H7 (cell line): ENCODE results near the gene CTIF. TPM values are rescaled to one million over a fixed set of nuclear protein-coding genes. Genes with fewer than 3 reads are reported as not detected.
"Not testable (repeated sequence)": the region's sequence is repeated elsewhere in the genome, so short reads cannot be mapped to it uniquely, and the experiment has no call there.

ENCODE experiments used
- DNase-seq: peaks from one replicate; pipeline ENCODE4 v3.0.0; 2012
- H3K27me3 ChIP-seq: 2 replicates; pipeline ENCODE4 v1.6.0; 2011; ENCODE audit warnings: mild to moderate bottlenecking, low read length; ENCODE audit not compliant: control insufficient read depth, insufficient read depth
- H3K36me3 ChIP-seq: replicated peaks from 2 replicates; pipeline ENCODE4 v1.5.1; 2011; ENCODE audit warnings: low read length; ENCODE audit not compliant: control insufficient read depth, insufficient read depth
- H3K4me3 ChIP-seq: 2 replicates; pipeline ENCODE4 v1.5.1; 2011; ENCODE audit warnings: low read depth, mild to moderate bottlenecking, control low read depth, low read length, moderate library complexity; ENCODE audit not compliant: insufficient read depth
- total RNA-seq: library from RNA; depleted of rRNA; stranded (reverse); fragments of >200 nt; shearing (Covaris generic); gene quantifications from 2 replicates; pipeline ENCODE4 v1.2.3, GENCODE V29; 2014

The CTIF gene
- total RNA-seq, 1 experiment from 2014 or later = 9.8 TPM

DNA sequence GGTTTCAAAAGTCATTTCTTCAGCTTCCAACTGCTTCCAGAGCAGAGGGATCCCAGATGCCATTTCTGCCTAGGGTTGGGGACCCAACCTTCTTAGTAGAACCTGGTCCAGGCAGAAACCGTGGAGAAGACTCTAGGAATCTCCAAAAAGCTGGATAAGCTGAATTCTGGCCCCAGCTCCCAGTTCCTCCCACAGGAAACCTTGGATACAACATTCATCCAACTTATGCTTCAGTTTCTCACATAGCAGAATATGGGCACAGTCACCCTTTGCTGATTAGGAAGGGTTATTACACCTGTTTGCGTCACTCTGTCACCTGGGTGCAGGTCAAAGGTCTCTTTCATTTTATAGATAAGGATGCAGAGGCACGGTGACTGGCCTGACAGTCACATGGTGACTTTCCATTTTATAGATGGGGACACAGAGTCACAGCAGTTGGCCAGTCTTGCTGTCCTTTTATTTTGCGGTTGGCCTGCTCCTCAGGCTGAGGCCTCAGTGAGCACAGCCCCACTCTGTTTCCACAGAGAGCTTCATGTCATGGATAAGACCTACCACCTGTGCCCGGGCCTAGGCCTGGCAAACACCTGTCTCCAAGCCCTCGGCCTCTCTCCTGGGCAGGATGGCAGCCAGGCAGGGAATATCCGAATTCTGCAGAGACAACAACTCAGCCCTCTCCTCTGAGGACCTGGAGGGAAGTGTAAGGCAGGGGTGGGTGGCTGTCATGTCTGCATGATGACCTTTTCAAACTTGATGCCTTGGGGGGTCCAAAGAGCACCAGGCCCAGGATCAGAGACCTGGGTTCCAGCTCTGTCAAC lies 263.1 kb downstream of the CTIF start:
- Histone ChIP-seq H3K4me3 (no peak overlapping the region), H3K27me3 (no peaks in the 10 kb centered on the region), H3K36me3 (no peaks in the 10 kb centered on the region)
- DNase-seq = no peak

DNA sequence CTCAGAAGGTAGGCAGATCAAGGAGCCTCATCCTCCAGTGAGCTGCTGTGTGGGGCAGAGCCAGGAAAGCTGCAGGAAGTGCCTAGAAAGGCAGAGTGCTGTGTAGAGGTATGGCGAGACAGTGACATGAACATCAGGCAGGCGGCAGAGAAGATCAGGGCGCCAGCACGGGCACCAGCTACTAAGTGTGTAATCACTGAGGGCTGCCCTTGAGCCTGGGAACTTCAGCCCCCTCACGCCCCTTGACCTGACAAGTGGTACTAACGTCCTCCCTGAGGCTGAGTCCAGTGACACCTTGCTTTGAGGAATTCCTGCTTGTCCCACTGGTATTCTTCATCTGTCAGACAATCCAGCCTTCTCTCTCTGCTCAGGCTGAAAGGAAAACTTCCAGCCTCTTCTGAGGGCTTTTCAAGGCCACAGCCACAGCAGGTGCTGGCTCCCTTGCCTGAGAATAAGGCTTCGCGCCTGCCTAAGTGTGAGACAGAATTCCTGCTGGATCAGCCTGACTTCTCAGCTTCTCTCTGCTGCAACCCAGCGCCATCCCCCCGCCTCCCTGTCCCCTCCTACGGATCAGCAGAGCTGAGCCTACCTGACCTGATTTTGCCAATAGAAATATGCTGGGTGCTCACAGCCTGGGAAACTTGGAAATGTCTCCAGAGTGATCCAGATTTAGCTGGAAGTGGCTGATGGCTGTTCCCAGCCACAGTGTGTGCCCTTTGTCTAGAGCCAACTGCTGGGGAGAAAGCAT lies 263.9 kb downstream of the CTIF start:
- no peak for DNase-seq
- H3K4me3 ChIP-seq = no peak overlapping the region
- H3K27me3 ChIP-seq = no peaks in the 10 kb centered on the region
- H3K36me3 ChIP-seq = no peaks in the 10 kb centered on the region

DNA sequence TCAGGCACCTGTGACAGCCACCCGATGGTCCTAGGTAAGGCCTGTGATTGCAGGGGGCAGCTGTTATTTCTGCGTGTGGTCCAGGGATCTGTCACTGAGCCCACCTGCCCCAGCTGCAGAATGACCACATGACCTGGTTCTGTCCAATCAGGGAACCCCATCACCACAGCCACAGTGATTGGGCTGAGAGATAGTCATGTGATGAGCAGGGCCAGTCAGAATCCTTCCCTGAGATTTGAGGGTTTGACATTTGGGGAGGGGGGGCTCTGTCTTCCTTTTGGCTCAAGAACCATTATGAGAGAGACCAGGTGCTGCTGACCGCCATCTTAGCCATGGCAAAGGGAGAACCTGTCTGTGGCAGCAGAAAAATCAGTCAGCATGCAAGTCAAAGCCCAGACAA lies 264.7 kb downstream of the CTIF start:
- no peaks in the 10 kb centered on the region for H3K36me3 ChIP-seq
- no peak for DNase-seq
- H3K4me3 ChIP-seq = no peak overlapping the region
- H3K27me3 ChIP-seq = no peaks in the 10 kb centered on the region

DNA sequence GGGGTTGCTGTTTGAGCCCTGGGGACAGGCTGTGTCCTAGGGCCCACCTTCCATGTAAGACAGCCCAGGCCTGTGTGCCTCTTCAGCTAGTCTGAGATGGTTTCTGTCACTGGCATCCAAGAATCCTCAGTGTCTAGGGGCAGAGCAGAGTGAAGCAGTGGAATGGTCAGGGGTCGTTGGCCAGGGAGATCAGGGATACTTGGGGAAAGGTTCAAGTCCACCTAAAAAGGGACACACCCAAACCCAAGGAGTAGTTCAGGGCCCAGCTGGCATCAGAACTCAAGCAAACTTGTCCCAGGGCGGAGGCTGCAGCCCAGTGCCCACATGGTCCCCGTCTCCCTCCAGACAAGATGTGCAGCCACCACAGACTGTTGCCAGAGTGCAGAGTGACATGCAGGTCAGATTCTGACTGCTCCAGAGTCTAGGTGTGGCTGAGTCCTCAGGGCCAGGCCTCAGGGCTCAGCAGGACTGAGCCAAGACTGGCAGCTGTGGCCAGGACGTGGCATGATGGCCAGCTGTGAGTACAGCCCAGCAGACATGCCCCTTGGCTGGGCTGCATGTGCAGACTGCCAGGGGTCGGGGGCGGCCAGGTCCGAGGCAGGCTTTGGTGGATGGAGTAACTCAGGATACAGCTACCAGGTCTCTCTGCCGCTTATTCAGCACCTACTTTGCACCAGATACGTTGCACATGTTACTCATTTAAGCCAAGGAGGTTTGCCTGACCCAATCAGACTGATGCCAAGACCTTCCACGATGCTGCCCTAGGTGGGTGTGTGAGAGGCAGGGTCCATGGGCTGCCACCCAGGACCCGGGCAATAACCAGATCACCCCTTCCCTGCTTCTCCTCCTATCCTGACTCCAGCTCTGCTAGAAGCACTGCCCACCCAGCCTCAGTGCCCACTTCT lies 265.4 kb downstream of the CTIF start:
- no peak for DNase-seq
- Histone ChIP-seq H3K27me3 (no peaks in the 10 kb centered on the region), H3K36me3 (no peaks in the 10 kb centered on the region), H3K4me3 (no peak overlapping the region)

DNA sequence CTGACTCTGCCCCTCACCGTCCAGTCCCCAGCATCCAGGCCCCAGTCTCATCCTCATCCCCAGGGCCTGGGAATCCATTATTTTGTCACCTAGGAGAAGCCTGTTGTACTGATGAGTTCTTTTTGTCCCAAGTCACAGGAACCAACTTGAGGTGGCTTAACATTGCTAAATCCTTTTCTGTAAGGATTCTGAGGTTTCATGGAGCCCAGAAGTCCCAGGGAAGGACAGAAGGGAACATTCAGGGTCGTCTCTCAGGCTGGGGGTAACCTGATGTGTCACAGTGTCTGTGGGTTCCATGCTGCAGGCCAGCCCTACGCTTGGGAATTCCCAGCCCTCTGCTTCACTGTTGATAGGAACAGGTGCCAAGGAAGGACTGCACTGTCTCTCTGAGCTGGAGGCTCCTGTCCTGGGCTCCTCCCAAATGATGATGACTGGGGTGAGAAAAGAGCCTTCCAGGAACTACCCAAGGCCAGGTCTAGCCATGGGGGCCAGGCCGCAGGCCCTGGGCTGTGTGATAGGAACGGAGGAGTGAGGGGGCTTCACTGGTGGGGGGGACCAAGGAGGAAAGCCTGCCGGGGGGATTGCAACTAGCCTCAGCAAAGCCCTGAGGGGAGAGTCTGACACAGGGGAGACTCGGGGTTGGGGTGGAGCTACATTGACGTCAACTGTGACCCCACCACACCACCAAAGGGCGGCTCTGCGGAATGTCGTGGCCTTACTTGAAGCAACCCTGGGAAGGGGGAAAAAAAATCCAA lies 266.2 kb downstream of the CTIF start:
- DNase-seq = no peak
- no peaks in the 10 kb centered on the region for H3K27me3 ChIP-seq
- H3K36me3 ChIP-seq = no peaks in the 10 kb centered on the region
- no peak overlapping the region for H3K4me3 ChIP-seq

DNA sequence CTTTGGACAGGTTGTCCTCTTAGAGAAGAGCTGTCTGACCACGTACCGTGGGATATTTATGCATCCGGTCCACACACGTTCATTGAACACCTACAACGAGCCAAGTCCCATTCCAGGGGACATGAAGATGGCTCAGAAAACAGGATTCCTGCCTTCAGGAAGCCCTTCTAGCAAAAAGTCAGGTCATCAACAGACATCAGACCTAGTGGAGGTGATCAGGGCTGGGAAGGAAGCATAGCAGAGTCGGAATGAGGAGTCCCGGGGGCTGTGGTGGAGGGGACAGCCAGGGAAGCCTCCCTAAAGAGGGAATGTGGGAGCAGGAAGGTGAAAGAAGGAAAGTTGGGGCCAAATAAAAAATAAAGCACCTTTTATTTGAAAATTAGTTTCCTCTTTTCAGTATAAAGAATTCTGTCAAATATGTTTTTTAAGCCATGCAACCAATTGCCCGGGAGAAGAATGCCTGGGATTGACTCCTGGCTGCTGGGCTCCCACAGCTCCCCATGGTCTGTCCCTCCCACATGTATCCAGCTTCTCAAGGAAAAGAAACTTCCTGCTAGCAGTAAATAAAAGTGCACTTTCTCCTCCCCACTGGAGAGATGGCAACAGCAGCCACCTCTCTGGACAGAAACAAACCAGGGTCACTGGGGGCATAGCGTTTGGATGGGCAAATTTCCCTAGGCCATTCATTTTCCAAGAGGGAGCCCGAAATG lies 267.1 kb downstream of the CTIF start:
- no peaks in the 10 kb centered on the region for H3K27me3 ChIP-seq
- DNase-seq = no peak
- no peak overlapping the region for H3K4me3 ChIP-seq
- H3K36me3 ChIP-seq = no peaks in the 10 kb centered on the region

DNA sequence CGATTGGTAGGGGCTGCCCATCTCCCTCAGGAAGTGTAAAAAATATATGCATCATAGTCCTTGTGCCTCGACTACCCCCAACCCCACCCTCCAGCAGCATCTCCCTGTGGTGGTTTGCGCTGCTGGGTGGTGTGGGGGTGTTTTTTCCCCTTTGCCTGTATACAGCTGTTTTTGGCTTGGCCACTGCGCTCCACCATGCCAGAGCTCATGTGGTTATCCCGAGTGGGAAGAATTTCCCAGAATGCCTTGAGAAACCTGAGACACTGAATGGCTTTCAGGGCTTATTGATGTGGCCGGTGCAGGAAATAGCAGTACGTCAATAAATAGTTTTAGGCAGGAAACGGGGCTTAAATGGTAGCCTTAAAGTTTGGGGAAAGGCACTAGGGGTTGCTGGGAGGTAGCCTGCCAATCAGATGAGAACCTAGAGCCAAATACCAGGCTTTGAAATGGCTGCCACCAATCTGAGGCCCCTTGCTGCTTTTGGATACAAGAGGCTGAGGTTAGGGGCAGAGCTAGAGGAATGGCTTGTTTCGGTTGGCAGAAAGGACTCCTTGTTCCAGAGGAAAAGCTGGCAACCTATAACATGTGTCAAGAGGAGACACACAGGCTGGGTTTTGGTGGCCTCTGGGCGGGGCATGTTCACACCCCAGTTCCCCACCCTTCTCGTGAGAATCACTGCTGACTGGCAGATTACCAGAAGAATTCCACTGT lies 267.9 kb downstream of the CTIF start:
- Histone ChIP-seq H3K36me3 (no peaks in the 10 kb centered on the region), H3K27me3 (no peaks in the 10 kb centered on the region), H3K4me3 (no peak overlapping the region)
- DNase-seq = no peak

DNA sequence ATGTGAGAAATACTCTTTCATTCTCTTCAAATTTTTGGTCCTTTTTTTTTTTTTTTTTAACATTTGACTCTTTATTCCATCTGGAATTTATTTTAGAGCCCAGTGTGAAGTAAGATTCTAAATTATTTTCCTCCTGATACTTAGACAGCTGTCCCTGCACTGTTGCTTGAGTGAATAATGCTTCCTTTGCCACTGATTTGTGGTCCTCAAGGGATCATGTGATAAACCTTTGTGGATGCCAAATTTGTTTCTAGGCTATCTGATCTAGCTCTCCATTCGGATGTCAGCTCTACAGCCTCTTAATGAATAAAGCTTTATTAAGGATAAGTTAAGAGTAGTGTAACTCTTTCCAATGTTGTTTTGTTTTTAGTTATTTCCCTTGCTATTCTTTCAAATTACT lies 269.6 kb downstream of the CTIF start:
- no peak for DNase-seq
- no peaks in the 10 kb centered on the region for H3K36me3 ChIP-seq
- H3K4me3 ChIP-seq = no peak overlapping the region
- H3K27me3 ChIP-seq = no peaks in the 10 kb centered on the region

DNA sequence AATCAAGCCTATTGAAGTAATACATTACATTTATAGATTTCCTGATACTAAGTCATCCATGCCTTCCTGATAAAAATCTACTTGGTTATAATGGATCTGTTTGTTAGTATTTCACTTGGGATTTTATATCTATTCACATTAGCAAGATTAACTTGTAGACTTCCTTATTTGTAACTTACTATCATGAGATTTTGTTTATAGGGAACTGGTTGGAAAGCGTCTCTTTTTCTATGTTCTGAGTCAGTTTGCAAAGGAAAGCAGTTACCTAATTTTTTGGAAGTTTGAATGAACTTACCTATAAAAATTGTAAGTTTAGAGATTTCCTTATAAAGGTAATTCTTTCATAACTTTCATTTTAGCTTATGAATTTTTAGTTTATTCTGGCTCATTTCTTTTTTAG lies 270.5 kb downstream of the CTIF start:
- no peaks in the 10 kb centered on the region for H3K36me3 ChIP-seq
- H3K27me3 ChIP-seq = no peaks in the 10 kb centered on the region
- DNase-seq = no peak
- no peak overlapping the region for H3K4me3 ChIP-seq

DNA sequence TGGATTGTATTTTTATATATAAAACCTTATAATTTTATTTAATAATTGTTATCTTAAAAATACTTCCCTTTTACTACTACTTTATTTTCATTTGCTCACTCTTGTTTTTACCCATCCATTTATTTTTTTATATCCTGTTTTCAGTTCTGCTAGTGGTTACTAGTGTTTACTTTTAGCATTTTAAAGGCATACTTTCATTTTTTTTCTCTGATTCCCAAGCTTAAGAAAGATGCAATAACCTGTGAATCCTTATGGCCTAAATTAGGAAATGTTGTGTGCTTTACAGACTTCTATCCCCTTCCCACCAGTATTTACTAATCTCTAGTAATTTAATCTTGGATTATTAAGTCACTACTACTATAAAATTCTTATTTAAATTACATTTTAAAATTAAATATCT lies 272.0 kb downstream of the CTIF start:
- Histone ChIP-seq H3K27me3 (no peaks in the 10 kb centered on the region), H3K4me3 (no peak overlapping the region), H3K36me3 (no peaks in the 10 kb centered on the region)
- DNase-seq = no peak

DNA sequence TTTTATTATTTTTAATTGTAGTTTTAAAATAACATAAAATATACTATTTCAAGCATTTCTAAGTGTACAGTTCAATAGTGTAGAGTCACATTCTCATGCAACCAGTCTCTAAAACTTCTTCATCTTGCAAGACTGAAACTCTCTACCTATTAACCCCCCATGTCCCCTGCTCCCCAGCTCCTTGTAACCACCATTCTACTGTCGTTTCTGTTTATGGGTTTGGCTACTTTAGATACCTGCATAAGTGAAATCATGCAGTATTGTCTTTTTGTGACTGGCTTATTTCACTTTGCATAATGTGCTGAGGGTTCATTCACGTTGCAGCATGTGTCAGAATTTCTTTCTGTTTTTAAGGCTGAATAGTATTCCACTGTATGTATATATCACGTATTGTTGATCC lies 272.6 kb downstream of the CTIF start:
- Histone ChIP-seq H3K4me3 (no peak overlapping the region), H3K36me3 (no peaks in the 10 kb centered on the region), H3K27me3 (no peaks in the 10 kb centered on the region)
- no peak for DNase-seq

DNA sequence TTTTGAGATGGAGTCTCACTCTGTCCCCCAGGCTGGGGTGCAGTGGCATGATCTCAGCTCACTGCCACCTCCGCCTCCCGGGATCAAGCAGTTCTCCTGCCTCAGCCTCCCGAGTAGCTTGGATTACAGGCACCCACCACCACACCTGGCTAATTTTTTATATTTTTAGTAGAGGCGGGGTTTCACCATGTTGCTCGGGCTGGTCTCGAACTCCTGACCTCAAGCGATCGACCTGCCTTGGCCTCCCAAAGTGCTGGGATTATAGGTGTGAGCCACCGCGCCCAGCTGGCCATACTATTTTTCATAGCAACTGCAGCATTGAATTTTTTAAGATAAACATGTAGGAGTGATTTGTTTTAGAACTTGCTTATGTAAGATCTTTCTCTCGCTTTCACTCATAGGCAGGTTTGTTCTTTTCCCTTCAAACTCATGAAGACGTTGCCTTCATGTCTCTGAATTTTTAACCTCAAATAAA lies 273.2 kb downstream of the CTIF start:
- DNase-seq, H3K36me3 ChIP-seq, H3K4me3 ChIP-seq, H3K27me3 ChIP-seq: not testable (repeated sequence)

DNA sequence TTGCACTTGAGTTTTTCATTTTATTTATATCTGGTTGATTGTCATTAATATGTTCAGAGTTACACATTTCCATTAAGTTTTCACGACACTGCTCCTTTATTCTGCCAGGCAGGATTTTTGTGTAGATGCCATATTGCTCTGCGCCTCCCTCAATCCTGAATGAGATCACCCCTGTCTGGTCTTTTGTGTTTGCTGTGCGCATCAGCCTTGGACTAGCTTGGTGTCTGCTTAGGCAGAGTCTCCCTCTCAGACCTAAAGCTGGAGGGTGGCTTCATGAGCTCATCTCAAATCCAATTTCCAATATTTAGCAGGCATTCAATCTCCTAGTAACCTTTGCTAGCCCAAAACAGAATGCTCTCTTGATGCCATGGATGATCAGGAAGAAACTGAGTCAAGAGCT lies 274.5 kb downstream of the CTIF start:
- DNase-seq = no peak
- no peak overlapping the region for H3K4me3 ChIP-seq
- H3K27me3 ChIP-seq = no peaks in the 10 kb centered on the region
- no peaks in the 10 kb centered on the region for H3K36me3 ChIP-seq
